B cell (primary cell): ENCODE data around the gene SNRPB. TPM values are rescaled to one million over a fixed set of nuclear protein-coding genes. Genes with fewer than 3 reads are reported as not detected.

Source experiments
- ATAC-seq: fragments of 200-7000 bp; cut with Tn5 transposase; one replicate; pipeline ENCODE4 v1.10.0; 2021; ENCODE audit warnings: low read depth, mild to moderate bottlenecking, moderate number of reproducible peaks, moderate library complexity
- CTCF ChIA-PET: fragments of 350-600 bp; sonication (Branson Sonifier 250); formaldehyde crosslinking; loops from one replicate; lab custom pipeline; 2021; ENCODE audit warnings: antibody characterized with exemption, inconsistent platforms; lab: Charles Lee
- POLR2A ChIA-PET: fragments of 350-600 bp; sonication (Branson Sonifier 250); formaldehyde crosslinking; loops from one replicate; lab custom pipeline; 2021; ENCODE audit warnings: antibody characterized with exemption; lab: Charles Lee
- DNase-seq: peaks from one replicate; pipeline ENCODE4 v3.0.0; 2013
- H2AFZ ChIP-seq: 2 replicates; pipeline ENCODE4 v1.6.1; 2012; ENCODE audit warnings: mild to moderate bottlenecking, low read depth, low read length; ENCODE audit not compliant: insufficient read depth, poor library complexity, severe bottlenecking
- H3K27ac ChIP-seq, 2 donors: 1 replicate in 1 of 2; 2 replicates in 1 of 2; pipeline ENCODE4 v1.5.1; 2012 to 2013; ENCODE audit warnings: low read length in 2 of 2, mild to moderate bottlenecking in 2 of 2, moderate library complexity in 1 of 2
- H3K27me3 ChIP-seq, 4 experiments: fragments of 200-600 bp in 1 of 4; sonication (generic) in 1 of 4; replicated peaks in 1 of 4; 1 replicate in 2 of 4; 2 replicates in 2 of 4; pipeline versions ENCODE4 v1.6.1 to v1.7.0; 2013 to 2016; ENCODE audit warnings: low read length in 3 of 4, mild to moderate bottlenecking in 2 of 4, mixed read lengths in 1 of 4, moderate library complexity in 1 of 4; ENCODE audit not compliant: insufficient read depth in 4 of 4, control insufficient read depth in 3 of 4; ENCODE audit errors: control extremely low read depth in 1 of 4
- H3K36me3 ChIP-seq, 2 experiments: replicated peaks in 1 of 2; 1 replicate in 1 of 2; 2 replicates in 1 of 2; pipeline versions ENCODE4 v1.6.1 to v1.7.1; 2013; ENCODE audit warnings: low read length in 1 of 2; ENCODE audit not compliant: insufficient read depth in 2 of 2, control insufficient read depth in 1 of 2; ENCODE audit errors: control extremely low read depth in 1 of 2, extremely low read depth in 1 of 2
- H3K4me1 ChIP-seq, 2 donors: fragments of 200-600 bp in 1 of 2; sonication (generic) in 1 of 2; 1 replicate in 1 of 2; 2 replicates in 1 of 2; pipeline versions ENCODE4 v1.5.1 to v1.6.1; 2013 to 2017; ENCODE audit warnings: low read length in 2 of 2; ENCODE audit not compliant: control insufficient read depth in 2 of 2, insufficient read depth in 2 of 2
- H3K4me2 ChIP-seq: replicated peaks from 2 replicates; pipeline ENCODE3; 2012; ENCODE audit warnings: mild to moderate bottlenecking, low read depth, low read length; ENCODE audit not compliant: poor library complexity, severe bottlenecking
- H3K4me3 ChIP-seq, 5 experiments: fragments of 200-600 bp in 1 of 5; sonication (generic) in 1 of 5; 1 replicate in 3 of 5; 2 replicates in 2 of 5; pipeline versions ENCODE4 v1.5.1 to v1.7.0; 2011 to 2016; ENCODE audit warnings: low read length in 4 of 5, mild to moderate bottlenecking in 4 of 5, low read depth in 2 of 5, control low read depth in 1 of 5, moderate library complexity in 1 of 5; ENCODE audit not compliant: insufficient read depth in 1 of 5; ENCODE audit errors: control extremely low read depth in 1 of 5, extremely low read depth in 1 of 5
- H3K79me2 ChIP-seq: fragments of 200-600 bp; sonication (generic); one replicate; pipeline ENCODE4 v1.6.0; 2016; ENCODE audit warnings: low read length; ENCODE audit not compliant: control insufficient read depth, insufficient read depth
- H3K9ac ChIP-seq: fragments of 200-600 bp; sonication (generic); 2 replicates; pipeline ENCODE4 v1.6.1; 2017; ENCODE audit warnings: mild to moderate bottlenecking, low read length, moderate library complexity
- H3K9me3 ChIP-seq, 3 donors: one replicate each; pipeline versions ENCODE4 v1.6.1 to v1.7.1; 2013; ENCODE audit warnings: low read length in 2 of 3; ENCODE audit not compliant: control insufficient read depth in 2 of 3, insufficient read depth in 1 of 3; ENCODE audit errors: control extremely low read depth in 1 of 3
- H4K20me1 ChIP-seq: 2 replicates; pipeline ENCODE4 v1.6.0; 2012; ENCODE audit warnings: mild to moderate bottlenecking, low read length; ENCODE audit not compliant: insufficient read depth, control insufficient read depth, poor library complexity, severe bottlenecking
- H3K27ac Mint-ChIP-seq: one replicate; pipeline ENCODE4 v1.8.0; 2021; ENCODE audit warnings: mixed read lengths
- H3K27me3 Mint-ChIP-seq: one replicate; pipeline ENCODE4 v1.8.0; 2021; ENCODE audit warnings: mixed read lengths
- H3K4me1 Mint-ChIP-seq: one replicate; pipeline ENCODE4 v1.8.0; 2021; ENCODE audit warnings: mixed read lengths
- H3K4me3 Mint-ChIP-seq: one replicate; pipeline ENCODE4 v1.8.0; 2021; ENCODE audit warnings: mixed read lengths
- H3K9me3 Mint-ChIP-seq: one replicate; pipeline ENCODE4 v1.8.0; 2022; ENCODE audit warnings: mixed read lengths; ENCODE audit not compliant: insufficient read depth
- CTCF ChIP-seq: fragments of 200-600 bp; IDR thresholded peaks from one replicate; pipeline ENCODE4 v1.8.0; 2022; ENCODE audit warnings: antibody characterized with exemption, mild to moderate bottlenecking
- EZH2 ChIP-seq: IDR thresholded peaks from 2 replicates; pipeline ENCODE4 v1.6.1; 2012; ENCODE audit warnings: borderline replicate concordance, low read depth, mild to moderate bottlenecking, moderate library complexity, low read length; ENCODE audit not compliant: insufficient read depth, poor library complexity, severe bottlenecking
- WGBS: methylation state at CpG from one replicate; pipeline ENCODE4 v1.1.5; 2013; ENCODE audit warnings: missing lambda C conversion rate; ENCODE audit not compliant: insufficient coverage; 5-methylcytosine and 5-hydroxymethylcytosine counted together
- intact Hi-C: fragments of 100-400 bp; cut with micrococcal nuclease; formaldehyde crosslinking; loops from one replicate; pipeline ENCODE4 v1.10.0; 2022
- polyA minus RNA-seq: library from RNA; depleted of rRNA, polyadenylated mRNA; stranded (reverse); fragments of >200 nt; gene quantifications from 2 replicates; pipeline ENCODE4 v1.2.3, GENCODE V29; 2012
- polyA plus RNA-seq: library from polyadenylated mRNA; depleted of rRNA; stranded (reverse); fragments of >200 nt; gene quantifications from 2 replicates; pipeline ENCODE4 v1.2.3, GENCODE V29; 2012
- total RNA-seq, 2 donors: library from RNA; stranded (reverse); fragments of 120-200 nt in 1 of 2; gene quantifications; 1 replicate in 1 of 2; 2 replicates in 1 of 2; pipeline versions ENCODE4 v1.2.3 to v1.2.4, GENCODE V29; 2013 to 2022

Gene SNRPB
- total RNA-seq (117 and 123 TPM in 2 replicates), polyA plus RNA-seq (151 and 181 TPM in 2 replicates), polyA minus RNA-seq (109 and 113 TPM in 2 replicates)
- 160 TPM for total RNA-seq (2013)

- Histone ChIP-seq H3K36me3 (peaks cover 0 to 27% of the 10 kb centered on the region in 2 experiments), H3K9ac (peak within 1 kb of the TSS; percentile 92), H3K27me3 (no peaks in the 10 kb centered on the region), H4K20me1 (peaks cover 45% of the 10 kb centered on the region), H2AFZ (peak within 1 kb of the TSS; percentile 94), H3K27ac (peak within 1 kb of the TSS; percentile 96 to 98), H3K79me2 (peaks cover 31% of the 10 kb centered on the region), H3K4me2 (peak within 1 kb of the TSS; percentile 91), H3K4me3 (peak within 1 kb of the TSS; percentile 74 to 98 (median 91)), H3K9me3 (peaks cover 0 to 1% (median 0%) of the 10 kb centered on the region in 3 donors), H3K4me1 (peaks cover 19 to 20% of the 10 kb centered on the region in 2 donors)
- Mint-ChIP-seq H3K4me3 (peak within 1 kb of the TSS; percentile 99), H3K9me3 (no peaks in the 10 kb centered on the region), H3K27ac (peak within 1 kb of the TSS; percentile 100), H3K27me3 (no peaks in the 10 kb centered on the region), H3K4me1 (peaks cover 37% of the 10 kb centered on the region)
- intact Hi-C loops, result loop anchor here (1.0 to 10.0 kb wide), 8 partner anchors 39 to 1078 kb away; partner anchors contain the start of genes FKBP1A, NOP56, NSFL1C and PTPRA
- TF ChIP-seq EZH2, result no peak
- no peak for TF ChIP-seq CTCF
- peak; percentile 98 for DNase-seq
- CTCF ChIA-PET, result interaction anchor here (0.8 to 2.1 kb wide), 9 partner anchors 17 to 1383 kb away, joined by 3 to 11 read pairs (median 4); partner anchors contain the start of gene ZNF343
- ATAC-seq, result peak; percentile 94
- POLR2A ChIA-PET, result interaction anchor here (0.5 to 2.0 kb wide), 15 partner anchors 38 to 1637 kb away, joined by 3 to 10 read pairs (median 4); partner anchors contain the start of genes FAM110A, IDH3B, NSFL1C and PTPRA
- whole genome bisulfite sequencing, result under 1% methylated on average over 53 of the region's 53 CpGs
Observed at GRCh38 chr20:2470423-2471193, at the start of gene SNRPB. SNRPB (minus strand) TSS chr20:2470789; CDS start chr20:2470690, 99 bp downstream.
